Measurements from ENCODE around the gene ELOB. TPM values are rescaled to one million over a fixed set of nuclear protein-coding genes. Genes with fewer than 3 reads are reported as not detected.
A peak's percentile ranks its signal among the peaks of the same experiment; 100 is the strongest.

Gene ELOB
- total RNA-seq, 1 experiment from 2014 or later, result 175 TPM

DNA sequence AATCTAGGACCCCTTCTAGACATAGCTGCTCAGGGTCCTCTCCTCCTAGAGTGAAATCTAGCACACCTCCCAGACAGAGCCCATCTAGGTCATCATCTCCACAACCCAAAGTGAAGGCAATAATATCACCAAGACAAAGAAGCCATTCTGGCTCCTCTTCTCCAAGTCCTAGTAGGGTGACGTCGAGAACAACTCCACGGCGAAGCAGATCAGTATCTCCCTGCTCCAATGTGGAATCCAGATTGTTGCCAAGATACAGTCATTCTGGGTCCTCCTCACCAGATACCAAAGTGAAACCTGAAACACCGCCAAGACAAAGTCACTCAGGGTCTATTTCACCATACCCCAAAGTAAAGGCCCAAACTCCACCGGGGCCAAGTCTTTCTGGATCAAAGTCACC, 13.9 kb downstream of the ELOB start:
- H3K4me3 Mint-ChIP-seq (ENCODE audit: unreplicated experiment), result no peak overlapping the region
- H3K4me1 ChIP-seq, result no peaks in the 10 kb centered on the region

DNA sequence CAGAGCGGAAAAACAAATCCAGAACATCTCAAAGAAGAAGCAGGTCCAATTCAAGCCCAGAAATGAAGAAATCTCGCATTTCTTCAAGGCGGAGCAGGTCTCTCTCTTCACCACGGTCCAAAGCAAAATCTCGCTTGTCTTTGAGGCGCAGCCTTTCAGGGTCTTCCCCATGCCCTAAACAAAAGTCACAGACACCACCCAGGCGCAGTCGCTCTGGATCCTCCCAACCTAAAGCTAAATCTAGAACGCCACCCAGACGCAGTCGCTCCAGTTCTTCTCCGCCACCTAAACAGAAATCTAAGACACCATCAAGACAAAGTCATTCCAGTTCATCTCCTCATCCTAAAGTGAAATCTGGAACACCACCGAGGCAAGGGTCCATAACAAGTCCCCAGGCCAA, 14.4 kb downstream of the ELOB start:
- H3K27me3 Mint-ChIP-seq (ENCODE audit: insufficient read depth, unreplicated experiment), result no peaks in the 10 kb centered on the region
- CTCF ChIA-PET, result interaction anchor here (0.8 kb wide), 1 partner anchor 1627 kb away, joined by 3 read pairs; no protein-coding TSS in a partner anchor
- Histone ChIP-seq H3K4me1 (no peaks in the 10 kb centered on the region), H3K36me3 (ENCODE audit: control insufficient read depth, insufficient read depth, low read length) (peaks cover 33% of the 10 kb centered on the region), H3K9me3 (no peaks in the 10 kb centered on the region), H3K4me3 (ENCODE audit: low read depth, low read length) (no peak overlapping the region), H3K27me3 (replicated peaks; ENCODE audit: control insufficient read depth, insufficient read depth, low read length) (no peaks in the 10 kb centered on the region)
- TF ChIP-seq, protein P1, sequence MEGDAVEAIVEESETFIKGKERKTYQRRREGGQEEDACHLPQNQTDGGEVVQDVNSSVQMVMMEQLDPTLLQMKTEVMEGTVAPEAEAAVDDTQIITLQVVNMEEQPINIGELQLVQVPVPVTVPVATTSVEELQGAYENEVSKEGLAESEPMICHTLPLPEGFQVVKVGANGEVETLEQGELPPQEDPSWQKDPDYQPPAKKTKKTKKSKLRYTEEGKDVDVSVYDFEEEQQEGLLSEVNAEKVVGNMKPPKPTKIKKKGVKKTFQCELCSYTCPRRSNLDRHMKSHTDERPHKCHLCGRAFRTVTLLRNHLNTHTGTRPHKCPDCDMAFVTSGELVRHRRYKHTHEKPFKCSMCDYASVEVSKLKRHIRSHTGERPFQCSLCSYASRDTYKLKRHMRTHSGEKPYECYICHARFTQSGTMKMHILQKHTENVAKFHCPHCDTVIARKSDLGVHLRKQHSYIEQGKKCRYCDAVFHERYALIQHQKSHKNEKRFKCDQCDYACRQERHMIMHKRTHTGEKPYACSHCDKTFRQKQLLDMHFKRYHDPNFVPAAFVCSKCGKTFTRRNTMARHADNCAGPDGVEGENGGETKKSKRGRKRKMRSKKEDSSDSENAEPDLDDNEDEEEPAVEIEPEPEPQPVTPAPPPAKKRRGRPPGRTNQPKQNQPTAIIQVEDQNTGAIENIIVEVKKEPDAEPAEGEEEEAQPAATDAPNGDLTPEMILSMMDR (IDR thresholded peaks at IDR 0.05; ENCODE audit: insufficient read depth in 1 of 2, low read depth in 1 of 2, low read length in 1 of 2, severe bottlenecking in 1 of 2, unreplicated experiment in 1 of 2), result no peak
- H3K36me3 Mint-ChIP-seq (ENCODE audit: insufficient read depth, unreplicated experiment), result peaks cover 100% of the 10 kb centered on the region
- no TSS peak for BruUV-seq (replicated peaks)
- H3K4me1 Mint-ChIP-seq (ENCODE audit: low read depth, unreplicated experiment), result peaks cover 13% of the 10 kb centered on the region
- POLR2A ChIA-PET, result no interaction called here
- H3K9me3 Mint-ChIP-seq (ENCODE audit: unreplicated experiment), result no peaks in the 10 kb centered on the region
- no peak for DNase-seq
- no peak overlapping the region for H3K4me3 Mint-ChIP-seq (ENCODE audit: unreplicated experiment)
- H3K27ac Mint-ChIP-seq (ENCODE audit: unreplicated experiment), result peak overlapping the region; percentile 57
- intact Hi-C loops (cut with micrococcal nuclease; ENCODE audit: unreplicated experiment), result no loop called here

More for the DNA sequence above, 13.9 kb downstream of the ELOB start:
- Mint-ChIP-seq H3K36me3 (ENCODE audit: insufficient read depth, unreplicated experiment) (peaks cover 100% of the 10 kb centered on the region), H3K9me3 (ENCODE audit: unreplicated experiment) (no peaks in the 10 kb centered on the region), H3K4me1 (ENCODE audit: low read depth, unreplicated experiment) (peaks cover 18% of the 10 kb centered on the region), H3K27me3 (ENCODE audit: insufficient read depth, unreplicated experiment) (no peaks in the 10 kb centered on the region), H3K27ac (ENCODE audit: unreplicated experiment) (peak overlapping the region; percentile 57)
- Histone ChIP-seq H3K36me3 (ENCODE audit: control insufficient read depth, insufficient read depth, low read length) (peaks cover 33% of the 10 kb centered on the region), H3K4me3 (ENCODE audit: low read depth, low read length) (no peak overlapping the region), H3K27me3 (replicated peaks; ENCODE audit: control insufficient read depth, insufficient read depth, low read length) (no peaks in the 10 kb centered on the region), H3K9me3 (no peaks in the 10 kb centered on the region)
- CTCF ChIA-PET, result no interaction called here
- intact Hi-C loops (cut with micrococcal nuclease; ENCODE audit: unreplicated experiment), result no loop called here
- no TSS peak for BruUV-seq (replicated peaks)
- TF ChIP-seq, protein P1 (IDR thresholded peaks at IDR 0.05; ENCODE audit: insufficient read depth in 1 of 2, low read depth in 1 of 2, low read length in 1 of 2, severe bottlenecking in 1 of 2, unreplicated experiment in 1 of 2), result no peak
- POLR2A ChIA-PET, result no interaction called here
- no peak for DNase-seq

- DNase-seq, result no peak
- intact Hi-C loops (cut with micrococcal nuclease; ENCODE audit: unreplicated experiment), result no loop called here
- Histone ChIP-seq H3K27me3 (replicated peaks; ENCODE audit: control insufficient read depth, insufficient read depth, low read length) (no peaks in the 10 kb centered on the region), H3K4me3 (ENCODE audit: low read depth, low read length) (no peak overlapping the region), H3K4me1 (no peaks in the 10 kb centered on the region), H3K9me3 (no peaks in the 10 kb centered on the region), H3K36me3 (ENCODE audit: control insufficient read depth, insufficient read depth, low read length) (peaks cover 31% of the 10 kb centered on the region)
- no peaks in the 10 kb centered on the region for H3K9me3 Mint-ChIP-seq (ENCODE audit: unreplicated experiment)
- H3K27ac Mint-ChIP-seq (ENCODE audit: unreplicated experiment), result peak overlapping the region; percentile 57
- no peaks in the 10 kb centered on the region for H3K27me3 Mint-ChIP-seq (ENCODE audit: insufficient read depth, unreplicated experiment)
- H3K4me1 Mint-ChIP-seq (ENCODE audit: low read depth, unreplicated experiment), result peaks cover 13% of the 10 kb centered on the region
- POLR2A ChIA-PET, result no interaction called here
- no TSS peak for BruUV-seq (replicated peaks)
- H3K36me3 Mint-ChIP-seq (ENCODE audit: insufficient read depth, unreplicated experiment), result peaks cover 100% of the 10 kb centered on the region
- CTCF ChIA-PET, result interaction anchor here (0.6 to 0.8 kb wide), 2 partner anchors 9 to 1627 kb away, joined by 3 to 4 read pairs; partner anchors contain the start of gene SRRM2
- TF ChIP-seq, protein P1 (IDR thresholded peaks at IDR 0.05; ENCODE audit: insufficient read depth in 1 of 2, low read depth in 1 of 2, low read length in 1 of 2, severe bottlenecking in 1 of 2, unreplicated experiment in 1 of 2), result no peak
- no peak overlapping the region for H3K4me3 Mint-ChIP-seq (ENCODE audit: unreplicated experiment)
Observed at GRCh38 chr16:2761886-2762583, 15.0 kb downstream of the ELOB start.
